Ammon's horn (tissue), 1 donor: Measurements from ENCODE around the gene FAHD2A.
"Not testable (repeated sequence)": the region's sequence is repeated elsewhere in the genome, so short reads cannot be mapped to it uniquely, and the experiment has no call there.

ENCODE experiments used
- DNase-seq: peaks from one replicate; pipeline ENCODE4 v3.0.0-alpha.2; 2016; ENCODE audit warnings: low spot score

Gene FAHD2A

GRCh38 chr2:95435872-95436209 is 33.3 kb downstream of the FAHD2A start:
- not testable (repeated sequence) for DNase-seq

GRCh38 chr2:95442474-95443099 is 40.1 kb downstream of the FAHD2A start:
- not testable (repeated sequence) for DNase-seq

DNA sequence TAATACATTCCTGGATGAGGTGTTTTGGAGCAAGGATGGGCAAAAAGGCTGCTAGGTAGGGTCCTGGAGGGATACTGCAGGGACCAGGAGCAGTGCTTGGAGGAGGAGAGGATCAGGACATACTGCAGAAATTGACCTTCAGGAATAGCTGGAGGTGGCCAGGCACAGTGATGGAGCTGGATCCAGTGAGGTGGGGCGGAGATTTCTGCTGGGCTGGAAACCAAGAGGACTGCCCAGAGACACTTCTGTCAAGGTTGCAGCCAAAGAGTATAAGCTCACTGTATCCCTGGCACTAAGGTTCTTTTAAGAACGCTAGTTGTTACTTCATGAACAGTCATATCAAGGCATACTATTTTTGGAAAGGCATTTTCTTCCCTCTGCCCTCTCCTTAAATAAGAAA is 42.8 kb downstream of the FAHD2A start:
- DNase-seq = not testable (repeated sequence)

GRCh38 chr2:95463292-95463691 is 60.8 kb downstream of the FAHD2A start:
- DNase-seq = not testable (repeated sequence)
